Caco-2 (cell line): ENCODE measurements around the gene KPNA4. TPM values are rescaled to one million over a fixed set of nuclear protein-coding genes. Genes with fewer than 3 reads are reported as not detected.
A peak's percentile ranks its signal among the peaks of the same experiment; 100 is the strongest.

Source experiments
- Bru-seq: library from RNA; stranded (reverse); fragments of 400-500 nt; gene quantifications from one replicate; lab custom pipeline; 2021; lab: Mats Ljungman, UMichigan
- BruChase-seq, 2 experiments: library from RNA; stranded (reverse); fragments of 400-500 nt; gene quantifications; one replicate each; lab custom pipeline; 2021; lab: Mats Ljungman, UMichigan
- BruUV-seq: library from RNA; stranded (reverse); fragments of 400-500 nt; replicated peaks from 2 replicates; lab custom pipeline; 2021; lab: Mats Ljungman, UMichigan
- CTCF ChIA-PET: fragments of 300-600 bp; sonication (Branson Sonifier 250); formaldehyde crosslinking; loops from one replicate; lab custom pipeline; 2022; ENCODE audit warnings: antibody characterized with exemption; lab: Charles Lee
- POLR2A ChIA-PET: fragments of 300-600 bp; sonication (Branson Sonifier 250); formaldehyde crosslinking; loops from one replicate; lab custom pipeline; 2022; ENCODE audit warnings: antibody characterized with exemption; lab: Charles Lee
- DNase-seq, 2 experiments: peaks; one replicate each; pipeline versions ENCODE4 v3.0.0 to v3.0.0-alpha.2; 2020 to 2022
- H3K27me3 ChIP-seq: replicated peaks from 2 replicates; pipeline ENCODE4 v1.6.0; 2011; ENCODE audit warnings: low read length; ENCODE audit not compliant: control insufficient read depth, insufficient read depth
- H3K36me3 ChIP-seq: 2 replicates; pipeline ENCODE4 v1.5.1; 2011; ENCODE audit warnings: low read length; ENCODE audit not compliant: control insufficient read depth, insufficient read depth
- H3K4me1 ChIP-seq: fragments of 250-450 bp; sonication (Bioruptor Pico); 2 replicates; pipeline ENCODE4 v1.5.1; 2020; ENCODE audit warnings: mild to moderate bottlenecking
- H3K4me3 ChIP-seq: 2 replicates; pipeline ENCODE4 v1.5.1; 2011; ENCODE audit warnings: low read depth, mild to moderate bottlenecking, control low read depth, low read length
- H3K9me3 ChIP-seq: fragments of 250-450 bp; sonication (Bioruptor Pico); 2 replicates; pipeline ENCODE4 v1.5.1; 2020; ENCODE audit warnings: mild to moderate bottlenecking, moderate library complexity
- H3K27ac Mint-ChIP-seq: one replicate; pipeline ENCODE4 v1.8.0; 2022; ENCODE audit warnings: mixed read lengths; ENCODE audit not compliant: unreplicated experiment
- H3K27me3 Mint-ChIP-seq: one replicate; pipeline ENCODE4 v1.8.0; 2022; ENCODE audit warnings: mixed read lengths; ENCODE audit not compliant: insufficient read depth, unreplicated experiment
- H3K36me3 Mint-ChIP-seq: one replicate; pipeline ENCODE4 v1.8.0; 2022; ENCODE audit warnings: mild to moderate bottlenecking, mixed read lengths; ENCODE audit not compliant: insufficient read depth, unreplicated experiment
- H3K4me1 Mint-ChIP-seq: one replicate; pipeline ENCODE4 v1.8.0; 2022; ENCODE audit warnings: low read depth, mixed read lengths; ENCODE audit not compliant: unreplicated experiment
- H3K4me3 Mint-ChIP-seq: one replicate; pipeline ENCODE4 v1.8.0; 2022; ENCODE audit warnings: mild to moderate bottlenecking, moderate library complexity, mixed read lengths; ENCODE audit not compliant: unreplicated experiment
- H3K9me3 Mint-ChIP-seq: one replicate; pipeline ENCODE4 v1.8.0; 2022; ENCODE audit warnings: mixed read lengths; ENCODE audit not compliant: unreplicated experiment
- CTCF ChIP-seq, 2 experiments: fragments of 200-600 bp in 1 of 2; IDR thresholded peaks; 1 replicate in 1 of 2; 2 replicates in 1 of 2; pipeline versions ENCODE4 v1.5.1 to v1.8.0; 2011 to 2022; ENCODE audit warnings: antibody characterized with exemption in 1 of 2, control low read depth in 1 of 2, inconsistent platforms in 1 of 2, low read depth in 1 of 2, low read length in 1 of 2, mild to moderate bottlenecking in 1 of 2, moderate library complexity in 1 of 2; ENCODE audit not compliant: insufficient read depth in 1 of 2, severe bottlenecking in 1 of 2, unreplicated experiment in 1 of 2
- intact Hi-C: fragments of 100-400 bp; cut with micrococcal nuclease; formaldehyde crosslinking; loops from one replicate; pipeline ENCODE4 v1.10.0; 2022; ENCODE audit not compliant: unreplicated experiment
- long read RNA-seq: library from polyadenylated mRNA; stranded (forward); transcript quantifications from one replicate; pipeline ENCODE4 v2.0.0, GENCODE V29; 2022
- total RNA-seq: library from RNA; stranded (reverse); gene quantifications from 2 replicates; pipeline ENCODE4 v1.2.3, GENCODE V29; 2022

KPNA4 gene
- total RNA-seq (53.5 and 60.5 TPM in 2 replicates), Bru-seq, nascent RNA (percentile 95 among the genes with signal in this experiment), BruChase-seq, experiment 1, labeled RNA remaining after a 2-hour chase (percentile 91 among the genes with signal in this experiment), BruChase-seq, experiment 2, labeled RNA remaining after a 6-hour chase (percentile 93 among the genes with signal in this experiment)
- long read RNA-seq, full-length matches to known transcripts, result 22 of 31 reads
- long read RNA-seq, partial matches to known transcripts, result 5 of 31 reads
- long read RNA-seq, other reads (novel, unspliced or antisense), result 4 of 31 reads

- H3K27me3 Mint-ChIP-seq, result no peaks in the 10 kb centered on the region
- Histone ChIP-seq H3K27me3 (no peaks in the 10 kb centered on the region), H3K9me3 (no peaks in the 10 kb centered on the region), H3K4me1 (peaks cover 6% of the 10 kb centered on the region), H3K4me3 (peak within 1 kb of the TSS; percentile 50), H3K36me3 (no peaks in the 10 kb centered on the region)
- no peak for TF ChIP-seq CTCF (IDR thresholded peaks at IDR 0.05; ENCODE audit: insufficient read depth in 1 of 2, low read depth in 1 of 2, low read length in 1 of 2, severe bottlenecking in 1 of 2, unreplicated experiment in 1 of 2)
- BruUV-seq, result no TSS peak
- peak; percentile 97 to 98 for DNase-seq
- H3K36me3 Mint-ChIP-seq, result peaks cover 37% of the 10 kb centered on the region
- H3K4me1 Mint-ChIP-seq, result peaks cover 16% of the 10 kb centered on the region
- ChIA-PET POLR2A (interaction anchor here (0.5 to 0.7 kb wide), 4 partner anchors 113 to 825 kb away, joined by 3 to 12 read pairs (median 4); no protein-coding TSS in a partner anchor), CTCF (interaction anchor here (1.0 kb wide), 1 partner anchor 52 kb away, joined by 3 read pairs; no protein-coding TSS in a partner anchor)
- H3K9me3 Mint-ChIP-seq, result no peaks in the 10 kb centered on the region
- peak within 1 kb of the TSS; percentile 90 for H3K27ac Mint-ChIP-seq
- peak within 1 kb of the TSS; percentile 88 for H3K4me3 Mint-ChIP-seq
- intact Hi-C loops, result loop anchor here (1.0 to 10.0 kb wide), 5 partner anchors 58 to 857 kb away; partner anchors contain the start of genes B3GALNT1 and PPM1L
Measured at GRCh38 chr3:160565442-160566403, at the start of gene KPNA4. TSS of gene KPNA4 (minus strand) at chr3:160565571. CDS start at chr3:160565282, 289 bp downstream.

- ChIA-PET POLR2A (no interaction called here), CTCF (no interaction called here)
- H3K36me3 ChIP-seq, result no peaks in the 10 kb centered on the region
- no peak overlapping the region for H3K27ac Mint-ChIP-seq
- H3K27me3 ChIP-seq, result no peaks in the 10 kb centered on the region
- DNase-seq, result no peak
- H3K36me3 Mint-ChIP-seq, result no peaks in the 10 kb centered on the region
- no peak overlapping the region for H3K4me3 ChIP-seq
- no peaks in the 10 kb centered on the region for H3K4me1 Mint-ChIP-seq
- intact Hi-C loops, result no loop called here
- H3K27me3 Mint-ChIP-seq, result peaks cover 5% of the 10 kb centered on the region
- H3K4me3 Mint-ChIP-seq, result no peak overlapping the region
- H3K9me3 Mint-ChIP-seq, result no peaks in the 10 kb centered on the region
- no peaks in the 10 kb centered on the region for H3K9me3 ChIP-seq
- H3K4me1 ChIP-seq, result peaks cover 22% of the 10 kb centered on the region
- no peak for TF ChIP-seq CTCF (IDR thresholded peaks at IDR 0.05; ENCODE audit: insufficient read depth in 1 of 2, low read depth in 1 of 2, low read length in 1 of 2, severe bottlenecking in 1 of 2, unreplicated experiment in 1 of 2)
- BruUV-seq, result no TSS peak
Measured at GRCh38 chr3:160613661-160614060, 48.3 kb upstream of the KPNA4 start.
